ENCODE measurements around the gene INTS1.

Gene INTS1

GRCh38 chr7:1463676-1464223 is 40.4 kb downstream of the INTS1 start:
- Histone ChIP-seq H3K36me3 (replicated peaks; ENCODE audit: insufficient read depth, low read length) (no peaks in the 10 kb centered on the region), H3K9ac (ENCODE audit: low read length) (no peak overlapping the region), H3K4me1 (ENCODE audit: low read length) (peaks cover 14% of the 10 kb centered on the region), H3K9me2 (replicated peaks; ENCODE audit: insufficient read depth, low read length) (no peaks in the 10 kb centered on the region), H2AFZ (ENCODE audit: low read length) (no peak overlapping the region), H3K27ac (ENCODE audit: low read length) (no peak overlapping the region), H3K4me3 (ENCODE audit: low read length) (no peak overlapping the region), H4K20me1 (ENCODE audit: insufficient read depth, low read length) (no peaks in the 10 kb centered on the region), H3K79me2 (ENCODE audit: low read length) (peaks cover 2% of the 10 kb centered on the region; the same call in 1 of the 2 replicates), H3K4me2 (ENCODE audit: low read depth, low read length) (no peak overlapping the region), H3K9me3 (replicated peaks; ENCODE audit: insufficient read depth, low read length) (no peaks in the 10 kb centered on the region), H3K27me3 (replicated peaks; ENCODE audit: insufficient read depth, low read length) (no peaks in the 10 kb centered on the region), H3F3A (ENCODE audit: insufficient read depth, low read length) (0 out of 2 replicates have a peak, but pooled peaks cover 2% of the 10 kb centered on the region)
- TF ChIP-seq EZH2 (optimal IDR thresholded peaks at IDR 0.05; ENCODE audit: low read depth, low read length) (no peak), EZH2phosphoT487 (IDR thresholded peaks at IDR 0.05; ENCODE audit: low read length) (no peak), CTCF (IDR thresholded peaks at IDR 0.05; ENCODE audit: low read length) (no peak)
- DNase-seq = no peak

GRCh38 chr7:1461646-1462375 is 42.4 kb downstream of the INTS1 start:
- no peaks in the 10 kb centered on the region for H4K20me1 ChIP-seq (ENCODE audit: insufficient read depth, low read length)
- DNase-seq = no peak
- H3K79me2 ChIP-seq (ENCODE audit: low read length) = peaks cover 8% of the 10 kb centered on the region
- H3K36me3 ChIP-seq (replicated peaks; ENCODE audit: insufficient read depth, low read length) = no peaks in the 10 kb centered on the region
- H3K4me2 ChIP-seq (ENCODE audit: low read depth, low read length) = no peak overlapping the region
- no peaks in the 10 kb centered on the region for H3K9me2 ChIP-seq (replicated peaks; ENCODE audit: insufficient read depth, low read length)
- no peaks in the 10 kb centered on the region for H3K27me3 ChIP-seq (replicated peaks; ENCODE audit: insufficient read depth, low read length)
- TF ChIP-seq EZH2 (optimal IDR thresholded peaks at IDR 0.05; ENCODE audit: low read depth, low read length) (no peak), EZH2phosphoT487 (IDR thresholded peaks at IDR 0.05; ENCODE audit: low read length) (no peak), CTCF (IDR thresholded peaks at IDR 0.05; ENCODE audit: low read length) (no peak)
- H3K9me3 ChIP-seq (replicated peaks; ENCODE audit: insufficient read depth, low read length) = no peaks in the 10 kb centered on the region
- peaks cover 18% of the 10 kb centered on the region for H3K4me1 ChIP-seq (ENCODE audit: low read length)
- H3K4me3 ChIP-seq (ENCODE audit: low read length) = no peak overlapping the region
- 0 out of 2 replicates have a peak, but pooled peaks cover 4% of the 10 kb centered on the region for H3F3A ChIP-seq (ENCODE audit: insufficient read depth, low read length)
- no peak overlapping the region for H3K9ac ChIP-seq (ENCODE audit: low read length)
- no peak overlapping the region for H3K27ac ChIP-seq (ENCODE audit: low read length)
- no peak overlapping the region for H2AFZ ChIP-seq (ENCODE audit: low read length)

GRCh38 chr7:1460821-1461645 is 43.2 kb downstream of the INTS1 start:
- H3K9me2 ChIP-seq (replicated peaks; ENCODE audit: insufficient read depth, low read length) = no peaks in the 10 kb centered on the region
- no peaks in the 10 kb centered on the region for H3K27me3 ChIP-seq (replicated peaks; ENCODE audit: insufficient read depth, low read length)
- no peak overlapping the region for H3K9ac ChIP-seq (ENCODE audit: low read length)
- H2AFZ ChIP-seq (ENCODE audit: low read length) = no peak overlapping the region
- H3K4me3 ChIP-seq (ENCODE audit: low read length) = no peak overlapping the region
- no peaks in the 10 kb centered on the region for H3K36me3 ChIP-seq (replicated peaks; ENCODE audit: insufficient read depth, low read length)
- H4K20me1 ChIP-seq (ENCODE audit: insufficient read depth, low read length) = no peaks in the 10 kb centered on the region
- H3K79me2 ChIP-seq (ENCODE audit: low read length) = peaks cover 8% of the 10 kb centered on the region
- no peak for DNase-seq
- H3K9me3 ChIP-seq (replicated peaks; ENCODE audit: insufficient read depth, low read length) = no peaks in the 10 kb centered on the region
- H3K4me2 ChIP-seq (ENCODE audit: low read depth, low read length) = peak overlapping the region; percentile 87; the same call in 1 of the 2 replicates
- TF ChIP-seq EZH2 (optimal IDR thresholded peaks at IDR 0.05; ENCODE audit: low read depth, low read length) = no peak
- no peak for TF ChIP-seq EZH2phosphoT487 (IDR thresholded peaks at IDR 0.05; ENCODE audit: low read length)
- no peak for TF ChIP-seq CTCF (IDR thresholded peaks at IDR 0.05; ENCODE audit: low read length)
- peaks cover 13% of the 10 kb centered on the region; the same call in 1 of the 2 replicates for H3K4me1 ChIP-seq (ENCODE audit: low read length)
- 0 out of 2 replicates have a peak, but pooled peaks cover 6% of the 10 kb centered on the region for H3F3A ChIP-seq (ENCODE audit: insufficient read depth, low read length)
- H3K27ac ChIP-seq (ENCODE audit: low read length) = no peak overlapping the region

Data from MM.1S (cell line).